Subcutaneous adipose tissue (tissue), 4 donors: Measurements from ENCODE around the gene ATP13A4. TPM values are rescaled to one million over a fixed set of nuclear protein-coding genes. Genes with fewer than 3 reads are reported as not detected.

Experiments
- CTCF ChIP-seq: fragments of 450-650 bp; IDR thresholded peaks from one replicate; pipeline ENCODE4 v1.5.1; 2016; ENCODE audit warnings: low read depth, mild to moderate bottlenecking, control low read depth, antibody characterized with exemption, moderate library complexity
- total RNA-seq, 4 donors: library from RNA; depleted of rRNA; stranded (reverse); fragments of >200 nt; gene quantifications; one replicate each; pipeline ENCODE4 v1.1.0, GENCODE V29; 2016

The ATP13A4 gene
- total RNA-seq, 4 donors from 2014 or later = 0.66 to 1.2 TPM; not detected in 2

GRCh38 chr3:193496658-193497057 lies 58.0 kb downstream of the ATP13A4 start:
- TF ChIP-seq CTCF = no peak

GRCh38 chr3:193491026-193491425 lies 63.7 kb downstream of the ATP13A4 start:
- no peak for TF ChIP-seq CTCF

- no peak for TF ChIP-seq CTCF
These were observed 64.1 kb downstream of the ATP13A4 start for GRCh38 chr3:193490580-193490979.

DNA sequence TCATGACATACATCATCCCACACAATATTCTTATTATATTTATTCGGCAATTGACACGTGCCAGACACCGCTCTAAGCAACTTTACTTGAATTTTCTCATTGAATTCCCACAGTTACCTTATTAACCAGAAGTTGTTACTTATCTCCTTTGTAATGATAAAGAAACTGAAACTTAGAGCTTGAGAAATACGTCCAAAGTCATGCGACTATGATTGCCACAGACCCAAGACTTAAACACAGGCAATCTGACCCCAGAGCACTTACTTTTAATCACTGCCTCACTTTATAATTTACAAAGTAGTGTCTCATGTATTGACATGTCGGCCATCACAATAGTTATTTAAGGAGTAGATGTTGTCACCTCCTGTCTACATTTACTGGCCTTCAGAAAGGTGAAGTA lies 64.7 kb downstream of the ATP13A4 start:
- no peak for TF ChIP-seq CTCF

- no peak for TF ChIP-seq CTCF
These were observed 66.0 kb downstream of the ATP13A4 start for GRCh38 chr3:193488741-193489140.

GRCh38 chr3:193483988-193484539 lies 70.6 kb downstream of the ATP13A4 start:
- TF ChIP-seq CTCF = no peak

DNA sequence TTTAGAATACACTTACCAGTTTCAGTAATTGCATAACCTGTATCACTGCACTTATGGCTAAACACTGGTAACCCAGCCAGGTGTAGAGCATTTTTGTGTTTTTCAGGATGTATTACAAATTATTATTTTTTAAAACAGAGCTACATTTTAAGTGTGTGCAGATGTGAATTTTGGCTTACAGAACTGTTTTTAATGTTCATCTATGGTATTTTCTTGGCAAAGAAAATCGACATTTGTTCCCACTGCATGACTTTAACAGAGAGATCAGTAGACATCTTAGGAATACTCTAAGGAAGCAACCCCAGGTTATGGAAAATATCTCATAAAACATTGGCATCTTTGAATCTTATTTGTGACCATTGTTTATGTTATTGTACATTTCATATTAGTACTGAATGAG lies 73.3 kb downstream of the ATP13A4 start:
- no peak for TF ChIP-seq CTCF

DNA sequence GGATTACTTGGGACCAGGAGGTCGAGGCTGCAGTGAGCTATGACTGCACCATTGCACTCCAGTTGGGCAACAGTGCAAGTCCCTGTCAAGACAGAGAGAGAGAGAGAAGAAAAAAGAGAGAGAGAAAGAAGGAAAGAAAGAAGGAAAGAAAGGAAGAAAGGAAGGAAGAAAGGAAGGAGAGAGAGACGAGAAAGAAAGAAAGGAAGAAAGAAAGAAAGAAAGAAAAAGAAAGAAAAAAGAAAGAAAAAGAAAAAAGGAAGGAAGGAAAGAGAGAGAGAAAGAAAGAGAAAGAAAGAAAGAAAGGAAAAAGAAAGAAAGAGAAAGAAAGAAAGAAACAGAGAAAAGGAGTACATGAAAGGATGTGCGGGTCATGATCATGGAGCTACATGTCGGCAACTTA lies 80.2 kb downstream of the ATP13A4 start:
- no peak for TF ChIP-seq CTCF
